WTC11 (cell line): ENCODE results near the gene DYSF. TPM values are rescaled to one million over a fixed set of nuclear protein-coding genes. Genes with fewer than 3 reads are reported as not detected.

ENCODE experiments used
- ATAC-seq: fragments of 200-7000 bp; cut with Tn5 transposase; 2 replicates; pipeline ENCODE4 v1.10.0; 2021; ENCODE audit warnings: mild to moderate bottlenecking, moderate library complexity
- CTCF ChIA-PET: fragments of 300-600 bp; sonication (Branson Sonifier 250); formaldehyde crosslinking; loops from one replicate; lab custom pipeline; 2021; ENCODE audit warnings: antibody characterized with exemption; lab: Charles Lee
- POLR2A ChIA-PET: fragments of 350-600 bp; sonication (Branson Sonifier 250); formaldehyde crosslinking; loops from one replicate; lab custom pipeline; 2021; ENCODE audit warnings: antibody characterized with exemption; lab: Charles Lee
- DNase-seq: peaks from one replicate; pipeline ENCODE4 v3.0.0; 2021; ENCODE audit warnings: low spot score
- H3K27ac Mint-ChIP-seq: 2 replicates; pipeline ENCODE4 v1.8.0; 2021; ENCODE audit warnings: mixed read lengths
- H3K27me3 Mint-ChIP-seq: 2 replicates; pipeline ENCODE4 v1.8.0; 2021; ENCODE audit warnings: low read depth, mild to moderate bottlenecking, moderate library complexity, mixed read lengths
- H3K36me3 Mint-ChIP-seq: 2 replicates; pipeline ENCODE4 v1.8.0; 2021; ENCODE audit warnings: mixed read lengths
- H3K4me1 Mint-ChIP-seq: 2 replicates; pipeline ENCODE4 v1.8.0; 2022; ENCODE audit warnings: mixed read lengths
- H3K4me3 Mint-ChIP-seq: 2 replicates; pipeline ENCODE4 v1.8.0; 2021; ENCODE audit warnings: mild to moderate bottlenecking, moderate library complexity, mixed read lengths
- H3K9me3 Mint-ChIP-seq: 2 replicates; pipeline ENCODE4 v1.8.0; 2021; ENCODE audit warnings: mixed read lengths
- AFF4 ChIP-seq: sonication (generic); formaldehyde crosslinking; IDR thresholded peaks from 2 replicates; pipeline ENCODE4 v1.8.1; 2023; ENCODE audit warnings: mild to moderate bottlenecking, missing genetic modification reagents, borderline replicate concordance
- ATF2 ChIP-seq: sonication (generic); formaldehyde crosslinking; IDR thresholded peaks from 2 replicates; pipeline ENCODE4 v1.8.1; 2022; ENCODE audit warnings: low read depth, missing genetic modification reagents, borderline replicate concordance
- CDX4 ChIP-seq: fragments of 250-450 bp; sonication (Bioruptor Pico); IDR thresholded peaks from 2 replicates; pipeline ENCODE4 v1.9.0; 2021; ENCODE audit warnings: moderate library complexity, mild to moderate bottlenecking, inconsistent platforms, borderline replicate concordance
- E2F4 ChIP-seq: sonication (generic); formaldehyde crosslinking; IDR thresholded peaks from 2 replicates; pipeline ENCODE4 v1.8.1; 2022; ENCODE audit warnings: low read depth, mild to moderate bottlenecking, moderate library complexity, missing genetic modification reagents, borderline replicate concordance
- ELF4 ChIP-seq: sonication (generic); formaldehyde crosslinking; IDR thresholded peaks from 2 replicates; pipeline ENCODE4 v1.8.1; 2022; ENCODE audit warnings: low read depth, mild to moderate bottlenecking, moderate library complexity, missing genetic modification reagents
- ERG ChIP-seq: fragments of 250-450 bp; sonication (Bioruptor Pico); IDR thresholded peaks from 2 replicates; pipeline ENCODE4 v1.8.0; 2021; ENCODE audit warnings: mild to moderate bottlenecking
- GABPB1 ChIP-seq: sonication (generic); formaldehyde crosslinking; IDR thresholded peaks from 2 replicates; pipeline ENCODE4 v1.8.1; 2023; ENCODE audit warnings: mild to moderate bottlenecking, missing genetic modification reagents
- HMGXB4 ChIP-seq: sonication (generic); formaldehyde crosslinking; IDR thresholded peaks from 2 replicates; pipeline ENCODE4 v1.8.1; 2023; ENCODE audit warnings: mild to moderate bottlenecking, moderate library complexity, missing genetic modification reagents
- PRRX2 ChIP-seq: fragments of 250-450 bp; sonication (Bioruptor Pico); IDR thresholded peaks from 2 replicates; pipeline ENCODE4 v1.8.0; 2021; ENCODE audit warnings: mild to moderate bottlenecking
- USF1 ChIP-seq: sonication (generic); formaldehyde crosslinking; IDR thresholded peaks from 2 replicates; pipeline ENCODE4 v1.8.0; 2022; ENCODE audit warnings: mild to moderate bottlenecking, missing genetic modification reagents
- ZNF416 ChIP-seq: fragments of 250-450 bp; sonication (Bioruptor Pico); IDR thresholded peaks from 2 replicates; pipeline ENCODE4 v1.9.0; 2021; ENCODE audit warnings: mild to moderate bottlenecking, inconsistent platforms
- ZNF532 ChIP-seq: fragments of 250-450 bp; sonication (Bioruptor Pico); IDR thresholded peaks from 2 replicates; pipeline ENCODE4 v1.9.0; 2021; ENCODE audit warnings: mild to moderate bottlenecking, borderline replicate concordance
- total RNA-seq: library from RNA; stranded (reverse); gene quantifications from 3 replicates; pipeline ENCODE4 v1.2.3, GENCODE V29; 2021

Gene DYSF
- total RNA-seq, 1 experiment from 2014 or later, result 14.8 TPM

GRCh38 chr2:71478806-71479205 is 25.4 kb downstream of the DYSF start (continued):
- TF ChIP-seq ZNF532 (CRISPR knock-in tag) (no peak), ERG (CRISPR knock-in tag) (no peak), GABPB1 (CRISPR knock-in tag) (no peak), HMGXB4 (CRISPR knock-in tag) (no peak)

GRCh38 chr2:71479261-71479660 is 25.9 kb downstream of the DYSF start:
- Mint-ChIP-seq H3K27me3 (peaks cover 2% of the 10 kb centered on the region; the same call in 1 of the 2 replicates), H3K4me1 (peaks cover 27% of the 10 kb centered on the region), H3K4me3 (no peak overlapping the region), H3K9me3 (peaks cover 5% of the 10 kb centered on the region), H3K36me3 (peaks cover 4% of the 10 kb centered on the region; the same call in 1 of the 2 replicates), H3K27ac (no peak overlapping the region)
- CTCF ChIA-PET, result interaction anchor here (1.0 kb wide), 1 partner anchor 325 kb away, joined by 3 read pairs; no protein-coding TSS in a partner anchor
- POLR2A ChIA-PET, result no interaction called here
- TF ChIP-seq ATF2 (CRISPR knock-in tag) (no peak), ELF4 (CRISPR knock-in tag) (no peak), E2F4 (CRISPR knock-in tag) (no peak), ZNF416 (CRISPR knock-in tag) (no peak), PRRX2 (CRISPR knock-in tag) (no peak), CDX4 (CRISPR knock-in tag) (no peak), USF1 (no peak), AFF4 (no peak)
- no peak for ATAC-seq
- no peak for DNase-seq
